ENCODE data around the gene VSX1.

The VSX1 gene

GRCh38 chr20:25087186-25087929 is 5.4 kb upstream of the VSX1 start:
- no peak for DNase-seq (ENCODE audit: low spot score)

- no peak for DNase-seq (ENCODE audit: low spot score)
These were observed 4.0 kb upstream of the VSX1 start for GRCh38 chr20:25085756-25086495.

GRCh38 chr20:25084626-25085187 is 2.8 kb upstream of the VSX1 start:
- DNase-seq (ENCODE audit: low spot score), result no peak

DNA sequence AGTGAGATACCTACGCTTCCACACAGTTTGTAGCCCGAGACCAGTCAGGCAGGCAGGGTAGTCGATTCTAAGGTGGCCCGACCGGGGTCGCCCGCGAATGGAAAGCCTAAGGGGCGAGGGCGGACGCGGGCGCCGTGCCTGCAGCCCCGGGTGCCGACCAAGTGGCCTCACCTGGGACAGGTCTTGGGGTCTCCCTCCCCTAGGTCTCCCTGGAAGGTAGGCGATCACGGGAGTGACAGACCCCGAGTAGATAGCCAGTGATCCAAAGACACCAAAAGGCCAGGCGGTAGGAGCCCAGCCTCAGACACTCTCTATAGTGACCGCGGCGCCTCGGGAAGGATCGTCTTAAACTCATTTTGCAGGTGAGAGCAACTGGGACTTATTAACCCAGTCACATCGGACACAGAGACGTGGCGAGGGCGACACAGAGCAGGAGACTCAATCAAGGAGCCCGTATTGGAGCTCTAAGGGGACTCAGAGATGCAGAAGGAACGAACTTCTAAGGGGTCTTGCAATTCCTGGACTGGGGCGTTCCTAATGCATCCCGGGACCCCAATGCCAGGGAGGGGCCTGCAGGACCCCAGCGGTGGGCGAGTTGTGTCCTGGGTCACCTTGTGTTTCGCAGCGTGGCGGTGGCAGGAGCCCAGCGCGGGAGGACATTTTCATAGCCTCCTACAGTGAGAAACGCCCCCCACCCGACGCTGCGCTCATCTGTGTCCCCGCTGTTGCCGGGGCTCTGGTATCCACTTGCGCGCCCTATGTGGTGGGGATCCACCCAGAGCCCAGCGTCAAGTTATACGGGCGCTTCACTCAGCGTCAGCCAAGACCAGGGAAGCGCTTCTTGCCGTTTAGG is 2.1 kb upstream of the VSX1 start:
- no peak for DNase-seq (ENCODE audit: low spot score)

GRCh38 chr20:25083141-25083772 is 1.3 kb upstream of the VSX1 start:
- DNase-seq (ENCODE audit: low spot score), result no peak

DNA sequence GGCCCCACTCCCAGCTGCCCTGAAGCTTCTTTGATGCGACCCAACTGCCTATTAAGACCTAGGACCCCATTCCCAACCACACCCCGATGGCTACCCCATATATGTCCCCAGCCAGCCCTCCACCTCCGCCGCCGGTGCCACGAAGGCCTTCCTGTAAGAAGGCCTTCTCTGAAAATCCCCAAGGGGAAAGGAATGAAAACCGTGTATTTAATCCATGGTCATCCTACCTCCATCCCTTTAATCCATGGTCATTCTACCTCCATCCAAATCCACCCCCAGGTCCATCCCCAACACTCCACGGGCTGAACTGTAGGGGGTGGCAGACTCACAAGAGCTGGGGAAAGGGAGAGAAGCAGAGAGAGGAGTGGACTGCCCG is 545 bp upstream of the VSX1 start:
- no peak for DNase-seq (ENCODE audit: low spot score)

- peak; percentile 52 for DNase-seq (ENCODE audit: low spot score)
These were observed 744 bp downstream of the VSX1 start for GRCh38 chr20:25081065-25081729.

GRCh38 chr20:25079171-25079570 is 2.8 kb downstream of the VSX1 start:
- no peak for DNase-seq (ENCODE audit: low spot score)

- DNase-seq (ENCODE audit: low spot score), result no peak
These were observed 3.3 kb downstream of the VSX1 start for GRCh38 chr20:25078662-25079061.

DNA sequence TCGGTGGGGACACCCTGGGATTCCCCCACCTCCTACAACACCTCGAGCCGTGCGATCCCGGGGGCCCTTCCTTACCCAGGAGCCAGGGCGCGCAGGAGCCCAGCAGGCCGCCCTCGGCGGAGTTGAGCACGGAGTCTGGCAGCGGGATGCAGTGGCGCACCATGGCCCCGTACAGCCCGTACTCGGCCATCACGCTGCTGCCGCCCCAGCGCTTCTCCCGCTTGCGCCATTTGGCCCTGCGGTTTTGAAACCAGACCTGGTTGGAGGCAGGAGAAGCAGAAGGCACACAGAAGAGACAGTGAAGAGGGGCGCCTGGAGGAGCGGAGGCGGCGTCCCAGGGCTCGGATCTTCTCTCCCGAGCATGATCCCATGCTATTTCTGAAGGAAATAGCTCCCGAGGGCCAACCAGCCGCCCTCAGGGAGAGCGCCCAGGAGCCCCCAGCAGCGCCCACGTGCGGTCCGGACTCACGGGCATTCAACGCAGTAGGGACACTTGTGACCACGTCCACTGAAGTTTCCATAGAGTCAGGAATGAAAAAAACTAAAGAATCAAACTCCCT is 4.3 kb downstream of the VSX1 start:
- DNase-seq (ENCODE audit: low spot score), result no peak

DNA sequence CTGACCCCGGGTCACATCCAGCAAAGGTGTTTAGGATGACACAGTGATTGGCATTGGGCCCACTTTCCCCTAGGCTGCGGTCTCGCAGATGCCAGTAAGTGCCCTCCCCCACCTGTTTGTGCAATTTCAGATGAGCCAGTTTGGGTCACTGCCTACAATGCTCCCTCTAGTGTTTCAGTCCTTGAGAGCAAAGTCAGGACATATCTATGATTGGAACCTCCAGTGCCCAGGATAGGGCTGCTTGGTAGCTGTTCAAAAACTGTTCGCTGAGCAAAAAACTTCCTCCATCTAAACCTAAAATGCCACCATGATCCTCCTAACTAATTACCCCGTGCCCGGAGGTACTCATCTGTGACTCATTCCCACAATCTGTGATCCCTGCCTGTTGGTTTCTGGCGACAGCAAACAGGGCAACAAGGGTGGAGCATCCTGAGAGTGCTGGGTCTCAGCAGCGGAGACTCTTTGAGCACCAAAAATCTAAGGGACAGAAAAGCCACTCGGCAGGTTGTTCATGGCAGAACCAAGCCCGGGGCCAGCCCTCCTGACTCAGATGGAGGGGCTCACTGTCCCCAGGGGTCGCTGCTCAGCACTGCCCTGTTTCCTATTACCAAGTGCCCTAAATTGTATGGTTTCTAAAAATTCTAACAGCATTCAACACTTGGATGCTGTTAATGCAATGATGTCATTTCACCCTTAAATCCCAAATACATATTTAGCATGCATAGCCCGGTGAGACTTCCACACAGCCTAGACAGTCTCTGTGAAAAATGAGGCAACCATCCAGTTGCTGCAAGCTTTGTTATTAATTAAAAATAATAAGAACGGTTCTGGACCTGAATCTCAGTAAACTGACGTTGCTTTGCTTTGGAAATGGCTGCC is 5.0 kb downstream of the VSX1 start:
- no peak for DNase-seq (ENCODE audit: low spot score)

DNA sequence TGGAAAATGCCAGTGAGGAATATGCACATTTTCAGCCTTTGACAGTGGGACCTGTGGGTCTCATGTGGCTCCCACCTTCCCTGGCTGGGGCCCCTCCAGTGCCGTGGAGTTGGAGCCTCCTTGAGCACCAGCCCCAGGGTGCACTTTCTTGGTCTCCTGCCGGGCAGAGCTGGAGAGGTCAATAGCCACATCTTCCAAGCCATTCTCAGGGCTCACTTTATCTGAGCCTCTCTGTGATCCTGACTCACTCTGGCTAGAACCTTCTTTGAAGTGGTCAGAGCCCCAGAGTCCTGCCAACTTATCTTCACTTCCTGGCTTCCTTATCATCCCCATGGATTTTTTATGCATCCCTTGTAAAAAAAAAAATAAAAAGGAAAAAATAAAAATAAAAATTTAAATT is 5.7 kb downstream of the VSX1 start:
- DNase-seq (ENCODE audit: low spot score), result no peak

DNA sequence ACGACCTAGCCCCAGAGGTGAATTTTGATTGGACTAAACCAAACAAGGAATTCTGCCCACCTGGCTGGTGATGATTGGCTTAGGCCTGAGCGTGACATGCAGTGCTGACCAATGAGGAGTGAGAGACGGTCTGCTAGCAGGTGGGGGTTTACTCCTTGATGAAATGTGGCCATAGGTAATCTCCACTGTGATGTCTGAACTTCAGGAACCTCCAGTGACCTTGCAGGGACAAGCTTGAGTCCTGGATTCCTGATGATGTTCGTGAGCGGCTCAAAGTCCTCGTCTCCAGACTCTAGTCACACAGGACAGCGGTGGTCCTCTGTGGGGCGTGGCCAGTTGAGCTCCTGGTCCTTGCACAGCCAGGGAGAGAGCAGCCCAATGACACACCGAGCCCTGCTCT is 8.4 kb downstream of the VSX1 start:
- DNase-seq (ENCODE audit: low spot score), result no peak

DNA sequence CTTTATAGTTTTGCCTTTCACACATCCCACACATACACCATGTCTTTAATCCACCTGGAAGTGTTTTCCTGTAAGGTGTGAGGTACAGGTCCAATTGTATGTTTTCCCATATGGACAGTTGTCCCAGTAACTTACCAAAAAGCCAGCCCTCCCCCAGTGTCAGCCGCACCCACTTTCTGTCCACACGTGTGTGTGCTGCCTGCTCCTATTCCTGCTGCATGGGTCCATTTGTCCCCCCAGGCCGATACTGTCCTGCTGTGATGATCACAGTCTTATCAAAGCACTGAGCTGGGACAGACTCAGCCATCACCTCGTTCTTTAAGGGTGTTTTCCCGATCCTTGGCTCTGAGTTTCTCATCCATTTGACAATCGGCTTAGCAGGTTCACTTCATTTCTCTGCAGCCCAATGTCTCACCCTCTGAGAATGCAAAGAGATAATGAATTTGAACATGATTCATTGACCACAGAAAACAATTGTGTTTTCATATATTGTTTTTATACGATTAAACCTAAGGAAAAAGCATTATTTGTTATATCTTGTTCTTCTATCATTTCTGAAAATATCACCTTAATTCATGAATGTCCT is 9.6 kb downstream of the VSX1 start:
- DNase-seq (ENCODE audit: low spot score), result no peak

- no peak for DNase-seq (ENCODE audit: low spot score)
These were observed 10.2 kb downstream of the VSX1 start for GRCh38 chr20:25071734-25072133.

GRCh38 chr20:25070821-25071473 is 11.0 kb downstream of the VSX1 start:
- DNase-seq (ENCODE audit: low spot score), result no peak

DNA sequence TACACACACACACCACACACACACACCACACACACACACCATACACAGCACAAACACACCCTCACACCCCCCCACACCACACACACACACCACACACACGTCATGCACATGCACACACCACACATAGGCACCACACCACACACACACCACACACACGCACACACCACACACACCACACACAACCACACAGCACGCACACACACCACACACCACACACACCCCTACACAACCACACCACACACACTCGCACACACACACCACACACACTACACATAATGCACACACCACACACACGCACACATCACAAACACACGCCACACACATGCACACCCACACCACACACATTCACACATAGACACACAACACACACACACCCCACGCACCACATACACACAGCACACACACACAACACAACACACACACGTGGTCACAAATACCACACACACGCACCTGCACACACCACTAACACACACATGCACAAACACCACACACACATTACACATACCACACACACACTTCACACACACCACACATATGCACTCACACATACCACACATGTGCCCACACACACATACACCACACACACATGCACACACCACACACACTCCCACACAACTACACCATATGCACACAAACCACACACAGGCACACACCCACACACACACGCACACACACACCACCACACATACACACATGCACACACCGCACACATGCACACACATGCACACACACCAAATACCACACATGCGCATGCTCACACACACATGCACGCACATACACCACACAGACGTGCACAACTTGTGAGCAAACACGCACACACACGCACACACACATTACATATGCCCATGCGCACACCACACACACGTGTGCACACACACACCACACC is 14.6 kb downstream of the VSX1 start:
- no peak for DNase-seq (ENCODE audit: low spot score)

GRCh38 chr20:25066386-25066785 is 15.6 kb downstream of the VSX1 start:
- DNase-seq (ENCODE audit: low spot score), result no peak
